Type B pancreatic cell (in vitro differentiated cells): Measurements from ENCODE around the gene ZNF106. TPM values are rescaled to one million over a fixed set of nuclear protein-coding genes. Genes with fewer than 3 reads are reported as not detected.

Experiments used
- DNase-seq: peaks from one replicate; pipeline ENCODE4 v3.0.0; 2021; ENCODE audit warnings: mixed read lengths; ENCODE audit not compliant: unreplicated experiment; ENCODE audit errors: extremely low spot score
- H3K27ac Mint-ChIP-seq: 2 replicates; pipeline ENCODE4 v1.8.0; 2021; ENCODE audit warnings: mild to moderate bottlenecking, mixed read lengths
- H3K27me3 Mint-ChIP-seq: 2 replicates; pipeline ENCODE4 v1.8.0; 2021; ENCODE audit warnings: mixed read lengths
- H3K36me3 Mint-ChIP-seq: 2 replicates; pipeline ENCODE4 v1.8.0; 2021; ENCODE audit warnings: mixed read lengths
- H3K4me1 Mint-ChIP-seq: one replicate; pipeline ENCODE4 v1.8.0; 2021; ENCODE audit warnings: mixed read lengths; ENCODE audit not compliant: unreplicated experiment
- H3K4me3 Mint-ChIP-seq: 2 replicates; pipeline ENCODE4 v1.8.0; 2021; ENCODE audit warnings: mild to moderate bottlenecking, mixed read lengths
- H3K9me3 Mint-ChIP-seq: 2 replicates; pipeline ENCODE4 v1.8.0; 2021; ENCODE audit warnings: mixed read lengths
- long read RNA-seq: library from polyadenylated mRNA; unstranded; transcript quantifications from one replicate; pipeline ENCODE4 v2.0.0, GENCODE V29; 2020
- total RNA-seq: library from RNA; stranded (reverse); gene quantifications from 2 replicates; pipeline ENCODE4 v1.2.1, GENCODE V29; 2021; ENCODE audit warnings: low replicate concordance
- TF ChIP-seq, protein P1 (sequence below): fragments of 200-600 bp; sonication (generic); conservative IDR thresholded peaks from 2 replicates; pipeline ENCODE4 v1.5.0; 2021; ENCODE audit warnings: antibody characterized with exemption, mild to moderate bottlenecking

ZNF106 gene
- 44.5 and 52.4 TPM in 2 replicates for total RNA-seq
- long read RNA-seq, partial matches to known transcripts = 43 of 49 reads
- long read RNA-seq, other reads (novel, unspliced or antisense) = 6 of 49 reads

DNA sequence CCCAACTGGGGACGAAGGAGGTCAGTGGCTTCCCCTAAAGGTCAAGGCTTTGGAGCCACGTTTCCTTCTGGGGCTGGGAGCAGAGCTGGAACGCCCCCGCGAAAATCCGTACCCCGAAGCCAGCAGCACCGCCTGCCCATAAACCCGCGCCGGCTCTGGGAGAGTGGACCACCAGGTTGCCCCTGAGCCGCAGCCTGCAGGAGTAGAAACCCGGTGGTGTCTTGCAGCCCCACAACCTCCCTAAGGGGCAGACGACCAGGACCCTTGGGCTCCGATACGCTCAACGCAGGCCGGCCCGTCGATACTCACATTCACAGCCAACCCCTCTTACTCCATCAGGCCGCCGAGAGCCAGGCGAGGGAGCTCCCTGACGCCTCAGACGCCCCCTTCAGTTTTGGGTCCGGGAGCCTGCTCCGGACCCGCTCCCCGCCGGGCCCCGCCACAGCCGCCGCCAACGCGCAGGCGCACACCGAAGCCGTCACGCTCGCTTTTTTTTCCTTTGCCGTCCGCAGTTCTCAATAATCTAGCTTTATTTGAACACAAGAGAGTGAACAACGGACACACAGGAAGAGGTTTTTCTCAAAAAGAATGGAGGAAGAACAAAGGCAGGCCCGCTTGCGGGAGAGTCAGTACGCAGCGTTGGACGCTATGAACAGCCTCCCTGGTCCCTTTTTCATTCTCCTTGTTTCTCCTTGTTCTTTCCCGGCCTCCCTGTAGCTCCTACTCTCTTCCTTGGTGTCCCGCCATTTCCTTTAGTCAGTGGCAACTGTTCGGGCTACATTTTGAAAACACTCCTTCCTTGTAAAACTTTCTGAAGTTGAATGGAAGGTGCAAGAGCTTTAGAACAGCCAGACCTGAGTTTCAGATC lies at the start of gene ZNF106:
ZNF106 (minus strand) TSS at position 471 of the 868 bp plus-strand sequence. CDS start 18,852 bp downstream, outside the sequence.
- DNase-seq = peak; percentile 92
- Mint-ChIP-seq H3K27ac (peak within 1 kb of the TSS; percentile 100), H3K9me3 (no peaks in the 10 kb centered on the region), H3K4me3 (peak within 1 kb of the TSS; percentile 95), H3K4me1 (peaks cover 24% of the 10 kb centered on the region), H3K27me3 (no peaks in the 10 kb centered on the region), H3K36me3 (peaks cover 4% of the 10 kb centered on the region)
- TF ChIP-seq, protein P1, sequence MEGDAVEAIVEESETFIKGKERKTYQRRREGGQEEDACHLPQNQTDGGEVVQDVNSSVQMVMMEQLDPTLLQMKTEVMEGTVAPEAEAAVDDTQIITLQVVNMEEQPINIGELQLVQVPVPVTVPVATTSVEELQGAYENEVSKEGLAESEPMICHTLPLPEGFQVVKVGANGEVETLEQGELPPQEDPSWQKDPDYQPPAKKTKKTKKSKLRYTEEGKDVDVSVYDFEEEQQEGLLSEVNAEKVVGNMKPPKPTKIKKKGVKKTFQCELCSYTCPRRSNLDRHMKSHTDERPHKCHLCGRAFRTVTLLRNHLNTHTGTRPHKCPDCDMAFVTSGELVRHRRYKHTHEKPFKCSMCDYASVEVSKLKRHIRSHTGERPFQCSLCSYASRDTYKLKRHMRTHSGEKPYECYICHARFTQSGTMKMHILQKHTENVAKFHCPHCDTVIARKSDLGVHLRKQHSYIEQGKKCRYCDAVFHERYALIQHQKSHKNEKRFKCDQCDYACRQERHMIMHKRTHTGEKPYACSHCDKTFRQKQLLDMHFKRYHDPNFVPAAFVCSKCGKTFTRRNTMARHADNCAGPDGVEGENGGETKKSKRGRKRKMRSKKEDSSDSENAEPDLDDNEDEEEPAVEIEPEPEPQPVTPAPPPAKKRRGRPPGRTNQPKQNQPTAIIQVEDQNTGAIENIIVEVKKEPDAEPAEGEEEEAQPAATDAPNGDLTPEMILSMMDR = no peak

DNA sequence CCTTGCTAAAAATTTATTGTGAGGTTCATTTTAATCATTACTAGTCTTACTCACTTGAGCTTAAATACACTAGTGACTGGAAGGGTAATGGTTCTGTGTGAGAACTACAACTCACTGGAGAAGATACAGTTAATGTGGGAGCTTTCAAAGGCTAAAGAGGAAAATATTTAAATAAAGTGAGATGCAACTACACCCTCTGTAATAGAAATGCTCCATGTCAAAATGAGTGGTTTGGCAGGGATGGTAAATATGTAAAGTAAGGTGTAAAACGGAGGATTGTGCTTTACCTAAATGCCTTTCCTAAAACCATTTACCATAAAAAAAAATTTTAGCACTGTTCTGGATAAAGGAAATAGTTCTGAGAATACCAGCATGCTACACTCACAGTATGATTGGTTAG lies 42.3 kb upstream of the ZNF106 start:
- no peak for DNase-seq
- TF ChIP-seq, protein P1 = no peak
- Mint-ChIP-seq H3K4me1 (no peaks in the 10 kb centered on the region), H3K9me3 (no peaks in the 10 kb centered on the region), H3K27ac (no peak overlapping the region), H3K36me3 (peaks cover 27% of the 10 kb centered on the region), H3K4me3 (no peak overlapping the region), H3K27me3 (no peaks in the 10 kb centered on the region)

DNA sequence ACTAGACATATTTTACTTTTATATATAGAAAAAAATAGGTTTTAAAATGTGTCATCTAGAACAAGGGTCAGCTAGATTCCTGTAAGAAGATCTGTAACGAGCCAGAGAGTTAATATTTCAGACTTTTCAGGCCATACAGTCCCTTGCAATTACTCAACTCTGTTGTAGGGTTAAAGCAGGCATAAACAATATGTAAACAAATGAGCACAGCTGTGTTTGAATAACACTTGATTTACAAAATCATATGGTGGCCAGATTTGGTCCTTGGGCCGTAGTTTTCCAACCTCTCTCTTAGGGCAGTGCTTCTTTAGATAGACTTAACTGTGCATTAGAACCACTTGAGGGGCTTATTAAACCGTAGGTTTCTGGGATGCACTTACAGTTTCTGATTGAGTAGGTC lies 38.0 kb upstream of the ZNF106 start:
- no peak overlapping the region for H3K4me3 Mint-ChIP-seq
- DNase-seq = no peak
- H3K27ac Mint-ChIP-seq = no peak overlapping the region
- H3K36me3 Mint-ChIP-seq = peaks cover 22% of the 10 kb centered on the region
- H3K27me3 Mint-ChIP-seq = no peaks in the 10 kb centered on the region
- H3K9me3 Mint-ChIP-seq = no peaks in the 10 kb centered on the region
- no peaks in the 10 kb centered on the region for H3K4me1 Mint-ChIP-seq
- TF ChIP-seq, protein P1 = no peak

- DNase-seq = no peak
- no peaks in the 10 kb centered on the region for H3K27me3 Mint-ChIP-seq
- H3K4me3 Mint-ChIP-seq = no peak overlapping the region
- H3K27ac Mint-ChIP-seq = no peak overlapping the region
- no peaks in the 10 kb centered on the region for H3K4me1 Mint-ChIP-seq
- TF ChIP-seq, protein P1 = no peak
- no peaks in the 10 kb centered on the region for H3K9me3 Mint-ChIP-seq
- peaks cover 8% of the 10 kb centered on the region for H3K36me3 Mint-ChIP-seq
Observed at GRCh38 chr15:42523331-42523730, 32.4 kb upstream of the ZNF106 start.

DNA sequence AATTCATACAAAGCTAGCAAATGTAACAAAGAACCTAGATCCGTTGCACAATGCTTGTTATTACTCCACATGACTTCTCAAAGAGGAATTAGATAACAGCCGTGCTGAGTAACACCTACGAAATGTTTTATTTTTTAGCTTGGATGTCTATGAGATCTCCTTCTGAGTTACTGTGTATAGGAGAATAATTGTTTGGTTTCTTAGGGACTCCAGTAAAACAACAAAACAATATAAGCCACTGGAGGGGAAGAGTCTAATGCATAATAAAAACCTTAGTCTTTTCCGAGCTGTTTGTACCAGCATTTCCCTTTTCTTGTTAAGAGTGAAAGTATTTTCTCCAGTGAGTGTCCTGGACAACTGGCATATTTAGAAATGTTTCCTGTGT lies 20.1 kb upstream of the ZNF106 start:
- peaks cover 18% of the 10 kb centered on the region for H3K4me1 Mint-ChIP-seq
- H3K27me3 Mint-ChIP-seq = no peaks in the 10 kb centered on the region
- TF ChIP-seq, protein P1 = no peak
- H3K4me3 Mint-ChIP-seq = no peak overlapping the region
- DNase-seq = no peak
- H3K9me3 Mint-ChIP-seq = no peaks in the 10 kb centered on the region
- H3K27ac Mint-ChIP-seq = no peak overlapping the region
- peaks cover 23% of the 10 kb centered on the region for H3K36me3 Mint-ChIP-seq
